Sigmoid colon (tissue), 4 donors: ENCODE results near the gene RAET1L.

Source experiments
- POLR2AphosphoS5 ChIP-seq, 4 donors: sonication (generic); formaldehyde crosslinking; IDR thresholded peaks; one replicate each; pipeline ENCODE4 v1.6.1; 2017; ENCODE audit warnings: antibody characterized with exemption in 4 of 4
- TF ChIP-seq, protein P1 (sequence below), 4 experiments: fragments of 450-650 bp in 3 of 4; fragments of 200-600 bp in 1 of 4; IDR thresholded peaks; one replicate each; pipeline ENCODE4 v1.5.1; 2016 to 2019; ENCODE audit warnings: antibody characterized with exemption in 4 of 4, mild to moderate bottlenecking in 3 of 4, moderate library complexity in 2 of 4

DNA sequence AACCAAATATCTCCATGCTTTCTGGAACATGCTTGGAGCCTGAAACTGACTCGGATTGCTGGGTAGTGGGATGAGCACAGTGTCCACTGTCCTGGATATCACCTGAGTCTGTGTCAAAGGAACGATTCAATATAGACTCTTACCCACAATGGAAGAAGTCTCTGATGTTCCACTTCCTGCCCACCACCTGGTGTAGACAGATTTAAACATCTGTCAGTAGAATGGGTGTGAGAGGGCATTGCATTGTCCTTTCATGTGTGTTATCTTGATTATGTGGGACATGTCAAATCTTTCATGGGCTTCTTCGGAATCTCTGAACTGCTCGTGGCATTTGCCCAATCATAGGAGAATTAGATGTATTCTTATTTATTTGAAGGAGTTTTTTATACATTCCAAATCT, 22.8 kb upstream of the RAET1L start:
- TF ChIP-seq POLR2AphosphoS5 (IDR thresholded peaks at IDR 0.05) = no peak
- TF ChIP-seq, protein P1, sequence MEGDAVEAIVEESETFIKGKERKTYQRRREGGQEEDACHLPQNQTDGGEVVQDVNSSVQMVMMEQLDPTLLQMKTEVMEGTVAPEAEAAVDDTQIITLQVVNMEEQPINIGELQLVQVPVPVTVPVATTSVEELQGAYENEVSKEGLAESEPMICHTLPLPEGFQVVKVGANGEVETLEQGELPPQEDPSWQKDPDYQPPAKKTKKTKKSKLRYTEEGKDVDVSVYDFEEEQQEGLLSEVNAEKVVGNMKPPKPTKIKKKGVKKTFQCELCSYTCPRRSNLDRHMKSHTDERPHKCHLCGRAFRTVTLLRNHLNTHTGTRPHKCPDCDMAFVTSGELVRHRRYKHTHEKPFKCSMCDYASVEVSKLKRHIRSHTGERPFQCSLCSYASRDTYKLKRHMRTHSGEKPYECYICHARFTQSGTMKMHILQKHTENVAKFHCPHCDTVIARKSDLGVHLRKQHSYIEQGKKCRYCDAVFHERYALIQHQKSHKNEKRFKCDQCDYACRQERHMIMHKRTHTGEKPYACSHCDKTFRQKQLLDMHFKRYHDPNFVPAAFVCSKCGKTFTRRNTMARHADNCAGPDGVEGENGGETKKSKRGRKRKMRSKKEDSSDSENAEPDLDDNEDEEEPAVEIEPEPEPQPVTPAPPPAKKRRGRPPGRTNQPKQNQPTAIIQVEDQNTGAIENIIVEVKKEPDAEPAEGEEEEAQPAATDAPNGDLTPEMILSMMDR (IDR thresholded peaks at IDR 0.05) = no peak
